GM18868 (cell line): Measurements from ENCODE around the gene TMEM63C.
A peak's percentile ranks its signal among the peaks of the same experiment; 100 is the strongest.

Experiments
- ATAC-seq: cut with Tn5 transposase; IDR thresholded peaks from one replicate; pipeline ENCODE4 v1.9.1; 2021; ENCODE audit warnings: mild to moderate bottlenecking, moderate library complexity; ENCODE audit not compliant: unreplicated experiment

Gene TMEM63C, protein sequence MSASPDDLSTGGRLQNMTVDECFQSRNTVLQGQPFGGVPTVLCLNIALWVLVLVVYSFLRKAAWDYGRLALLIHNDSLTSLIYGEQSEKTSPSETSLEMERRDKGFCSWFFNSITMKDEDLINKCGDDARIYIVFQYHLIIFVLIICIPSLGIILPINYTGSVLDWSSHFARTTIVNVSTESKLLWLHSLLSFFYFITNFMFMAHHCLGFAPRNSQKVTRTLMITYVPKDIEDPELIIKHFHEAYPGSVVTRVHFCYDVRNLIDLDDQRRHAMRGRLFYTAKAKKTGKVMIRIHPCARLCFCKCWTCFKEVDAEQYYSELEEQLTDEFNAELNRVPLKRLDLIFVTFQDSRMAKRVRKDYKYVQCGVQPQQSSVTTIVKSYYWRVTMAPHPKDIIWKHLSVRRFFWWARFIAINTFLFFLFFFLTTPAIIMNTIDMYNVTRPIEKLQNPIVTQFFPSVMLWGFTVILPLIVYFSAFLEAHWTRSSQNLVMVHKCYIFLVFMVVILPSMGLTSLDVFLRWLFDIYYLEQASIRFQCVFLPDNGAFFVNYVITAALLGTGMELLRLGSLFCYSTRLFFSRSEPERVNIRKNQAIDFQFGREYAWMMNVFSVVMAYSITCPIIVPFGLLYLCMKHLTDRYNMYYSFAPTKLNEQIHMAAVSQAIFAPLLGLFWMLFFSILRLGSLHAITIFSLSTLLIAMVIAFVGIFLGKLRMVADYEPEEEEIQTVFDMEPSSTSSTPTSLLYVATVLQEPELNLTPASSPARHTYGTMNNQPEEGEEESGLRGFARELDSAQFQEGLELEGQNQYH

DNA sequence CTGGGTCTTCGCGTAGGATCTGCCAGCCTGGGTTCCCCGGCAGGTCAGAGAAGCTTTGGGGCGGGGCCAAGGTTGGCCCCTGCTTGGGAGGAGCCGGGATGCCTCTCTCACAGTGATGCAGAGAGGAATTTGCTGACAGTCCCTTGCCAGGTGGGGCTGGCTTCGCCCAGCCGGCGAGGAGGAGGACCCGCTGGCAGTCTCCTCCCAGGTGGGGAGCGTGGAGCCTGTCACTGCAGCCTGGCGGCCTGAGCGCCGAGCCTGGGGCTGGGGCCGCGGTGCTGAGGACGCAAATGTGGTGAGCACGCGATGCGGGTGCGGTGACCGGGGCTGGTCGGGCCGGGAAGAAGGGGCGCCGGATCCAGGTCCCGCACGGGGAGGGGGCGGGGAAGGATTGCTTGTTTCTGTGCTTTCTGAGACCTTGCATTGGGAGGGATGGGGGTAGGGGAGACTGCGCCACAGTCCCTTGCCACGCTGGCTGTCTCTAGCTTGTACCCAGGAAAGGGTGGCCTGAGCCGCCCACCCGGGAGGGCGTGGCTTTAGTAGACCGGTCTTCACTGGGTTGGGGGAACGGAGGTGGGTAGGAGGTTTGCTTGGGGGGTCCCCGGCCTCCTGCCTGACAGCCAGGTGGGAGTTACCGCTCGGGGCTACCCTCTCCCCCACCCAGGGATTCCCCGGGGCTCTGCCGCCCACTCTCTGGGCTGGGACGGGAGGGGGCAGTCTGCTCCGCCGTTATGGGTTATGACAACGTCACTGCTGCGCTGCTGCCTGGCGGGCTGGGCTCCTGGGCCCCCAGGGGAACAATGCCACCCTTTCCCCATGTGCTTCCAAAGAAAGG, at the start of gene TMEM63C:
TMEM63C (plus strand) TSS at position 196 of the 835 bp plus-strand sequence. CDS start 37,016 bp downstream, outside the sequence.
- ATAC-seq, result peak; percentile 85

DNA sequence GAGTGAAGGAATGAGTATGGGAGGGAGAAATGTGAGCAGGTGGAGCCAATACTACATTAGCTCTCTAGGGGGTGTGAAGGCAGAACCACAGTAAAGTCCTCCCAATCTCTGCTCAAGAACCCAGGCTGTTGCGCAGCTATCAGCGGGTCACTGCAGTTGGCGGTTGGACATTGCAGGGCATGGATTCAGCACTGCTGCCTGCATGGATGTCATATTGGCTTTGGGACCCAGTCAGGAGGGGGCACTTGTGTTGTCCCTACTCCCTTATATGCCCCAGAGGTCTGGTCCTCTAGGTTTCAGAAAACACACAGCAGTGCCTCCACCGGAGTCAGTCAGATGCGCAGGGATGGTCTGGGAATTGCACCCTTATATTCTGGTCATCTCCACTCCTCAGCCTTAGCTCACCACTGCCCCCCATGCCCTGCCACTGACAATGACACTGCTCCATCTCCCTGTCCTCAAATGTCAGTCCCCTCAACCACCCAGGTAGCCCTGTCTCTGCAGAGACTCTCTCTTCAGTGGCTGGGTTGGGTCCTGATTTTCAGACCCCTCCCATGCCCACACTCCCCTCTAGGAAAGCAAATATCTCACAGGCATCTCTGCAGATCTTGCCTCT, 49.6 kb upstream of the TMEM63C start:
- ATAC-seq, result no peak

DNA sequence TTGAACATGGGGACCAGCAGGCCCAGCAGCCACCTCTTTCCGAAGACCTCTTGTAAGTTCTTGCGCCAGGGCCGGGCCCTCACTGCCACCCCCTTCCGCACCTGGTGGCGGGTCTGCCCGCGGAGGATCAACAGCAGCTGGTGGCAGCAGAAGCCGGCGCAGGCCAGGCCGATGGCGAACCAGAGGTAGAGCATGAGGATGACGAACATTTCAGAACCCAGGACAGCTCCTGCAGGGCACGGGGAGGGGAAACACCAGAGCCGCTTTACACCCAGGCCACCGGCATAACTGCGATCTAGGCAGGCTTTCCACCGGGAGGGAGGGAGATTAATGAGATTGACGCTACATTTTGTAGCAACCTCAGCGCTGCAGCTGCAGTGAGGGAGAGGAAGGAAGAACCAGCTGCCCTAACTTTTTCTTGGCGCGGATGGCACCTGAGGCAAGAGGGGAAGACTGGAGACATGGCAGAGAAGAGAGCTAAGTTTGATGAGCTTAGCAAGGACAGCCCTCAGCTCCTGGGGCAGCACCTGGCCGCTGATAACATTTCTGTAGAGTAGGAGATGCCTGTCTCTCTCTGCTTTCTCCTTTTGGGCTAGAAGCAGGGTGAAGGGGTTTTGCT, 47.8 kb upstream of the TMEM63C start:
- ATAC-seq, result no peak

DNA sequence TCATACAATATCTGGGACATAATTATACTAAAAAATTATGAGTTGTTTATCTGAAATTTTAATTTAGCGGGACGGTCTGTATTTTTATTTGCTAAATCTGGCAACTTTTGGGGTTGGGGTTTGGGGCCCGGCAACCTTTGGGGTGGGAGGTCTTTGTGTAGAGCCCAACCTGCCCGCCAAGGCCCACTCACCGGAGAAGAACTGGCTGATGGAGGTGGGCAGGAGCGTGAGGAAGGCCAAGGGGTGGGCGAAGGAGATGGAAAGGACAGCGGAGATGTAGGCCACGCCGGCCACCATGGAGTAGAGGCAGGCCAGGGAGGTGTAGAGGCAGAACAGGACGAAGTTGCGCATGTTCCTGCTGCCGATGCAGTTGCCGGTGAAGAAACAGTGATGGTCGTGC, 42.6 kb upstream of the TMEM63C start:
- ATAC-seq, result no peak

DNA sequence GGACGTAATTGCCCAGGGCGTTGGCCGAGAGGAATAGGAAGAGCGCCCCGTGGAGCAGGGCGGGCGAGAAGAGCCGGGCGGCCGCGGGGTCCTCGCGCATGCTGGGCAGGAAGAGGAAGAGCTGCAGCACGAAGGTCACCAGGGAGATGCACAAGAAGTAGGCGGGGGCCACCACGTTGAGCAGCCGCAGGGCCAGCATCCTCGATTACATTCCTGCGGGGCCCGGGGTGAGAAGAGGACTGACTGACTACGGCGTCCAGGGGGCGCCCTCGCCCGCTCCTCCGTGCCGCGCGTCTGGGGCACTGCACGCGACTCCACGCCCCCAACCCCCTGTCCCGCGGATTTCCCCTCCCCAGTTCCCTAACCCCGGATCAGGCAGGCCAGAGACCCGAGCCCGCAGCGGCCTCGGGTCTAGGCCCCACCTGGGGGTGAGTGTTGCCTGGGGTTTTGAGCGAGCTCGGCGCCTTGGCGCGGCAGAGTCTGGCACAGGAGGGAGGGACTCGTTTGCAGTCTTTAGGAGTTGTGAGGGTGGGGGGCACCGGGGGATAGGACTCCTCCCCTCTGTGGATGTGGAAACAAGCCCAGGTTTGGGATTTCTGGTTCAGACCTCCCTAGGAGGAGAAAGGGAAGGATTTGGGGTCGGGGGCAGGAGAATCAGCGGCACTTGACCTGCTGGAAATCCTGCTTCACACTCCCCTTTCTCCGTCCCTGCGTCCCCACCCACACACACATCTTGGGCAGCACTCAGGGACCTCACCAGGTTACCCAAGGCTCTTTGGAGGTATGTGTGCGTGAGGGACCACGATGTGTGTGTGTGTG, 41.8 kb upstream of the TMEM63C start:
- no peak for ATAC-seq

DNA sequence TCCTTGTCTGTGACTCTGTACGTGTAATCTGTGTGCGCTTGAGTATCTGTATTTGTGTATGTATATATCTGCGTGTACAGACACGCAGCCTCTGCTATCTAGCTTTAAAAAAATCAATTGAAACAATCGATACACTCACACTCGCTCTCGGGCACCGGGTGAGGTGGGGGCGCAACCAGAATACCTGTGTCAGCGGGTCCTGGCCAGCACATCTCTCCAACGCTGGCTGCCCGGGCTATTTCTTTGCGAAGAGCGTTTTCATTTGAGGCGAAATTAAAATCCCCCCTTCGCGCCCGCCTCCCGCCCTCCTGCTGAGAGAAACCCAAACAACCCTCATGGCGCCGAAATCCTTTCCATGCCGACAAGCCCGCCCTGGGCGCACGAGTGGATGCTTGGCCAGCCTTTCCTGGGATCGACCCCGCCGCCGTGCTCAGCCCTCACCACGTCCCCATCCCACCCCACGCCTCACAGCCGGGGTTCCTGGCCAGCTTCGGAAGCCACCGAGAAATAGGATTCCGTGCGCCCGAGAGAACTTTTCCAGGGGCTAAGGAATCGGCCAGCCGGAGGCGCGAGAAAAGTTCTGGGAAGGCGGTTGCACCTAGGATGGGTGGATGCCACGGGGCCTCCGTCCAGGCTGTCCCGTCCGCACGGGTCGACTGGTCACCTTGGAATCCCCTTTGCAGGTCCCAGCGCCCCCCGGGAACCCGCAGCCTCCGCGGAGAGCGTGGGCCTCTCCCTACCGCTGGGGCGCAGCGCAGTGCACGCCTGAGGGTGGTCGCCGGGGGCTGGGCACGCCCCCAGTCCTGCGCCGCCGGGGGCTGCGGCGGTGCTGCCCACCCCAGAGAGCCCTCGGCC, 41.0 kb upstream of the TMEM63C start:
- no peak for ATAC-seq

DNA sequence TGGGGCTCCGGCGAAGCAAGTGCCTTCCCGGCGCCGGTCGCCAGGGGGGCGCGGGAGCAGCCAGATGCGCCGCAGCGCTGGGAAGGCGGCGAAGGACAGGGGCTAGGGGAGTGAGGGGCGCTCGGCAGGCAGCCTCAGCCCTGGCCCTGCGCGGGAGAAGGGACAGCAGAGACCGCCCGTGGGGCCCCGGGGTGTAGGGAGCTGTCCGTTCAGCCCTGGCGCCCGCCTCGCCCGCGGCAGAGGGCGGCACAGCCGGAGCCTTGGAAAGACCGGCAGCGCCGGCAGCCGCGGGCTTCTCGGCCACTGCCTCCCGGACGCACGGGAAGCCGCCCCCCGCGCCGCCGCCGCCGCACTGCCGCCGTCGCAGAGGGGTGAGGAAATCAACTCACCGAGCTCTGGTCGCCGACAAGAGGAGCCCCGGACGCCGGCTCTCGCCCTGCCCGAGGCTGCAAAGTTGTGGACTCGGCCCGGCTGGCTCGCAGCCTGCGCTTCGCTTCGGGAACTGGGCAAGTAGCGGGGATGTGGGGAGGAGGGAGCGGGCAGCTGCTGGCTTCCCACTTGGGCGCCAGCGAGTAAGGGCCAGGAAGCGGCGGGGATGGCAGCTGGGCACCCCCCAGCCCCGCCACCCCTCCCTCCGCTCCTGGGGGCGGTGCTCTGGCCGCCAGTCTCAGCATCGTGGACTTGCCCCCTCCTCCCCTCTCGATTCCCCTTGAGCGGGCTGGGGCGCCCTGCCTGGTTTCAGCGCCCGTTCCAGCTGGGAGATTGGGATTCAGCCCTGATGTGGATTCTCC, 40.2 kb upstream of the TMEM63C start, which contains the start of gene ZDHHC22:
ZDHHC22 (minus strand) TSS at position 578 of the 791 bp plus-strand sequence. CDS start 2,053 bp downstream, outside the sequence.
- ATAC-seq, result no peak

DNA sequence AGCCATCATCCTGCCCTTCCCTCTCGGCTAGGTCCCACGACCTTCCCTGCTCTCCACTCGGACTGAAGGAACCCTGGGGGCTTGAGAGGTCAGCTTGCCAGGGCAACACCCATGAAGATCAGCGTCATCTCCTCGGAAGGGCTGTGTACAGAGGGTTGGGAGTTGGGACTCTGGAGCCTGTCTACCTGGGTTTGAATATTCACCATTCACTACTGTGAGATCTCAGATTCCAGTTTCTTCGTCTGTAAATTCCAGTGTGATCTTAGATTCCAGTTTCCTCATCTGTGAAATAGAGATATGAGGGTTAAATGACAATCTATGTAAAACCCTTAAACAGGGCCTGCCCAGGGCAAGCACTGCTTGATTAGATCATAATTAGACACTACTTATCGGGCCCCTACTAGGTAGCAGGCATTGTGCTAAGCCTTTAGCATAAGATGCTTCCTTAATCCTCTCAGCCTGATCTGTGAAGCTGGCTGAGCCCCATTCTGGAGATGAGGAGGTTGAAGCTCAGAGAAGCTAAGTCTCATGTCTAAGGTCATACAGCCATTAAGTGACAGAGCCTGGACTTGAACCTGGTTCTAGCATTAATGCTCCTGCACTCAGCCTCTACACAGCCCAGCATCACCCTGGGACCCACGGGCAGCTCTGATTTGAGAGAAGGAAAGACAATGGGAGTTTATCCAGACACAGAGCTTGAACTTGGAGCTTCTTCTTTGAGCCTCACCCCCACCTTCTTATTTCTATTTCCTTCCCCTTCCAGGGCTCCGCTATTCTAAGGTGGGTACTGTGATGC, 39.4 kb upstream of the TMEM63C start:
- no peak for ATAC-seq

DNA sequence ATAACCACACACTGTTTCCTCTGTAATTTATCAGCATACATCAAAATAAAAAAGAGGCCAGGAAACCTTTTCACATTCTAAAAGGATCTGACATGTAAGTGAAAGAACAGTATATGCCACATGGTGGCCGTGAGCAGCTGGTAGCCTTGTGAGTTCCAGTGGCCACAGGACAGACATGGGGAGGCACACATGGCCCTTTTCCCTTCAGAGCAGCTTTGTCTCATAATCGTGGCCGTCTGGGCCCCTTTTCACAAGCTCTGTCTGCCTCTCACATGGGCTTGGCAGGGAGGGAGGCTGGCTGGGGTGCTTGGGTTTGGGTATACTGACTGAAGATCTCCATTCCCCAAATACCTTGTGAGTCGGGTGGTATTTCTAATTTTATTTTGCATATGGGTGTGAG, 38.5 kb upstream of the TMEM63C start:
- ATAC-seq, result no peak

DNA sequence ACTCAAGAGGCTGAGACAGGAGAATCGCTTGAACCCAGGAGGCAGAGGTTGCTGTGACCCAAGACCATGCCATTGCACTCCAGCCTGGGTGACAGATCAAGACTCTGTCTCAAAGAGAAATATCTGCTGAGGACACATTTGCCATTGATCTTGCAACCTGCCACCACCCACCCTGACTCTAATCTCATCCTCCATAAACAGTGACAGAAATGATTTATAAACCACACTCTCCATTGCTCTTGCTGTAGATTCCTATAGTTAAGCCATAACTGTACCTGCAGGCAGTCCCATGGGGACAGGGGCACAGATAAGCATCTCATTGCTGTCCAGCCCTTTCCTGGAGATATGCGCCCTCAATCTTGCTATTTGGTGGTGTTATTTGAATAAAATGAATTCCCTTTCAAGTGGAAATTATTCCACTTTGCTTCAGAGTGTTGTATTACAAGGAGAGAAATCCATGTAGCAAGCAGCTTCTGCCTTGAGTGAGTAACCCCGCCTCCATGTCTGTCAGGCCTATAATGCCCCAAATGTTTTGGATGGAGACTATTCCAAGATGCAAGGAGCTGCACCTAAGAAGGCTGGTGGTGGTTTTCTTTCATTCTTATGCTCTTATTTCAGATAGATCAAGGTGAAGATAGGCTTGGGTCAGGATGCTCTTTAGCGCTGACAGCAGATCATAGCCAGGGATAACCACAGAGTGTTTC, 37.0 kb upstream of the TMEM63C start:
- ATAC-seq, result no peak

DNA sequence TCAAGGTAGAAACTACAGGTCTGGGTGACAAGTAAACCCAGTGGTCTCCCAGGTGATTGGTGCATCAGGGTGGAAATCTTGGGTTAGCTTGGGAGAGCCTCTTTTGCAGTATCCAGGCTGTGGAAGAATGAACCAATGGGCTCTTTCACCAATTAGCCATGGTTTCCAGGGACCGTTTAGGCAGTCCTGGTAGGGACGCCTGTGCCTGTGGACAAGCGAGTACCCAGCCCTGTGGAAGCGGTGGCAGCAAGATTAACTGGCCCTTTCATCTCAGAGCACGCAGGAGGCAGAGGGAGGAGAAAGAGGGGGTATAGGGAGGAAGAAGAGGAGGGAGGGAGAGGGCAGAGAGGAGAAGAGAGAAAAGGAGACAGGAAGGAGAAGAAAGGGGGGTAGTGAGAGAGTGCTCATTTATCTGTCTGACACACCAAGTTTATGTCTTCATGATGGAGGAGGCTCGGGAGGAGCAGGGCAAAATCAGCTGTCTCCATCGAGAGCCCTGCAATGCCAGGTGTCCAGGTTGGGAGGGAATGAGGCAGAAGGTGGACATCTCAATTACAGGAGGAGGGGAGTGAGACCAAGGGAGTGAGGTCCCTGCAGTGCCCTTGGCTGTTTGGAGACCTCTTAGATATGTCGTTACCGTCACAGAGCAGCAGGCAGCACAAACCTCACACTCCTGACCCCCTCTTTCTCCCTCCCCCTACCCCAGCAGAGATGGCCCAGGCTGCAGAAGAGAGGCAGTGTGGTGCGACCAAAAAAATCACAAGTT, 35.4 kb upstream of the TMEM63C start:
- no peak for ATAC-seq

DNA sequence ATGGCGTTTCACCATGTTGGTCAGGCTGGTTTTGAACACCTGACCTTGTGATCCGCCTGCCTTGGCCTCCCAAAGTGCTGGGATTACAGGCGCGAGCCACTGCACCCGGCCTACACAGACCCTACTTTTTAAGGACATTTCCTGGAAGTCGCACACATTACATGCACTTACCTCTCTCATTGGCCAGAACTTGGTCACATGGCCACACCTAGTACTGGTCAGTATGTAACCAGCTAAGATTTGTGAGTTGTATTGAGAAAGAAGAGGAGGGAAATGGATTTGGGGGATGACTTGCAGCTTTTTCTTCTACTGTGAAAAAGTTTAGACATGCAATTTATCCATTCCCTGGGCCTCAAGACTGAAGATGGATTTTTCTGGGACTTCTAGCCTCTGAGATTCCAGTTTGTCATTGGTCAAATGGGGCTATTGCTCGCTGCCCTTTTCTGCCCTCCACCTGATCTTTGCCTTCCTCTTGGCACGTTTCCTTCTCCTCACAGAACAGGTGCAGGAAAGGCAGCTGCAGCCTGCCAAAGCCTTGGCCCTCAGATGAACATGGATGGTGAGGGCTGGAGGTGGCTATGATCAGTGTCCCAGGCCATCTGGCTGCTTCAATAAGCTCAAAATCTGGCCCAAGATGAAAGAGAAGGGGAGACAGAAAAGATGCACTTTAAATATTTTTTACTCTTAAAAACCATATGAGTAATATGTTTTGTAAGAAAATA, 32.9 kb upstream of the TMEM63C start:
- no peak for ATAC-seq

DNA sequence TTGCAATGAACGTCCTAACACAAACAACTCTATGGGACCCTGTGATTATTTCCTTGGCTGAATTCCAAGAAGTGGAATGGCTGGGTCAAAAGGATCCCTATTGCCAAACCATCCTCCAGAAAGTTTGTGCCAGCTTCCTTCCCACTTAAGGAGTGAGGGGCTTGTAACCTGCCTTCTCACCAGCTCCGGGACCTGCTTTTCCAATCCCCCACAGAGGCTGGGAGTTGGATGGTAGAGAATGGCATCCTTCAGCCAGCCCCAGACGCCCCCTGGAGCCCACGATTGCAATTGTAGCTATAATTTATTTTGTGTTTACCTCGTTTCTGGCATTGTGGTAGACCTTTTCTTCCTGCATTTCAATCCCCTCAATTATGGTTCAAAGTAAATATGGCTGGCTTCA, 30.4 kb upstream of the TMEM63C start:
- no peak for ATAC-seq

DNA sequence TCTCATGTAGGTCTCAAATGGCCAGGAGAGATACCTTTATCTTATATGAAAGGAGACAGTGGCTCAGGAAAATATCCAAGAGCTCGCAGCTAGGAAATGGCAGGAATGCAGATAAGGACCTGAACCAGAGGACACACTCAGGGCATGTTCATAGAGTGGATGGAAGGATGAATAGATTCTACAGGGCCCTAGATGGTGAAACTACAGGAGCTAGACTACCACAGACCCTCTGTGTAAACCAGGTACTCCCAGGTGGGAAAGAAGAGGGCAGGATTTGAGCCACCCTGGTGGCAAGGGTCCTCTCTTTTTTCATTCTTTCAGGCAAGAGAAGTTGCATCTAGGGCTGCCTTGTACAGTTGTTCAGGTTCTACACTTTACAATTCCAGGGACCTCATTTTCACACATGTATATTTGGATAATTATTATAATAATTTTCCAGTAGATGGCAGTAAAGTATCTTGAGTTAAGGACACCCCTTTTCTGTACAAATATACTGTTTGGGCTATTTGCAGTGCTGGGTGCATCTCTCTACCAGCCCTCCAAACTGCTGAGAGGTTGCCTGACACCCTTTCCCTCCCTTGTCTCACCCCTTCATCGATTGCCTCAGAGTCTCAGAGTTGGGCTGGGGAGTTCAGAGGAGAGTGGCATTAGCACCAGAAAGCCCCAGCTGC, 29.5 kb upstream of the TMEM63C start:
- no peak for ATAC-seq
